B cell (primary cell): ENCODE measurements around the gene GPC5. TPM values are rescaled to one million over a fixed set of nuclear protein-coding genes. Genes with fewer than 3 reads are reported as not detected.

Experiments used
- ATAC-seq: fragments of 200-7000 bp; cut with Tn5 transposase; one replicate; pipeline ENCODE4 v1.10.0; 2021; ENCODE audit warnings: low read depth, mild to moderate bottlenecking, moderate number of reproducible peaks, moderate library complexity
- CTCF ChIA-PET: fragments of 350-600 bp; sonication (Branson Sonifier 250); formaldehyde crosslinking; loops from one replicate; lab custom pipeline; 2021; ENCODE audit warnings: antibody characterized with exemption, inconsistent platforms; lab: Charles Lee
- POLR2A ChIA-PET: fragments of 350-600 bp; sonication (Branson Sonifier 250); formaldehyde crosslinking; loops from one replicate; lab custom pipeline; 2021; ENCODE audit warnings: antibody characterized with exemption; lab: Charles Lee
- DNase-seq: peaks from one replicate; pipeline ENCODE4 v3.0.0; 2013
- H2AFZ ChIP-seq: 2 replicates; pipeline ENCODE4 v1.6.1; 2012; ENCODE audit warnings: mild to moderate bottlenecking, low read depth, low read length; ENCODE audit not compliant: insufficient read depth, poor library complexity, severe bottlenecking
- H3K27ac ChIP-seq, 2 donors: 1 replicate in 1 of 2; 2 replicates in 1 of 2; pipeline ENCODE4 v1.5.1; 2012 to 2013; ENCODE audit warnings: low read length in 2 of 2, mild to moderate bottlenecking in 2 of 2, moderate library complexity in 1 of 2
- H3K27me3 ChIP-seq, 4 experiments: fragments of 200-600 bp in 1 of 4; sonication (generic) in 1 of 4; replicated peaks in 1 of 4; 1 replicate in 2 of 4; 2 replicates in 2 of 4; pipeline versions ENCODE4 v1.6.1 to v1.7.0; 2013 to 2016; ENCODE audit warnings: low read length in 3 of 4, mild to moderate bottlenecking in 2 of 4, mixed read lengths in 1 of 4, moderate library complexity in 1 of 4; ENCODE audit not compliant: insufficient read depth in 4 of 4, control insufficient read depth in 3 of 4; ENCODE audit errors: control extremely low read depth in 1 of 4
- H3K36me3 ChIP-seq, 2 experiments: replicated peaks in 1 of 2; 1 replicate in 1 of 2; 2 replicates in 1 of 2; pipeline versions ENCODE4 v1.6.1 to v1.7.1; 2013; ENCODE audit warnings: low read length in 1 of 2; ENCODE audit not compliant: insufficient read depth in 2 of 2, control insufficient read depth in 1 of 2; ENCODE audit errors: control extremely low read depth in 1 of 2, extremely low read depth in 1 of 2
- H3K4me1 ChIP-seq, 2 donors: fragments of 200-600 bp in 1 of 2; sonication (generic) in 1 of 2; 1 replicate in 1 of 2; 2 replicates in 1 of 2; pipeline versions ENCODE4 v1.5.1 to v1.6.1; 2013 to 2017; ENCODE audit warnings: low read length in 2 of 2; ENCODE audit not compliant: control insufficient read depth in 2 of 2, insufficient read depth in 2 of 2
- H3K4me2 ChIP-seq: replicated peaks from 2 replicates; pipeline ENCODE3; 2012; ENCODE audit warnings: mild to moderate bottlenecking, low read depth, low read length; ENCODE audit not compliant: poor library complexity, severe bottlenecking
- H3K4me3 ChIP-seq, 5 experiments: fragments of 200-600 bp in 1 of 5; sonication (generic) in 1 of 5; 1 replicate in 3 of 5; 2 replicates in 2 of 5; pipeline versions ENCODE4 v1.5.1 to v1.7.0; 2011 to 2016; ENCODE audit warnings: low read length in 4 of 5, mild to moderate bottlenecking in 4 of 5, low read depth in 2 of 5, control low read depth in 1 of 5, moderate library complexity in 1 of 5; ENCODE audit not compliant: insufficient read depth in 1 of 5; ENCODE audit errors: control extremely low read depth in 1 of 5, extremely low read depth in 1 of 5
- H3K79me2 ChIP-seq: fragments of 200-600 bp; sonication (generic); one replicate; pipeline ENCODE4 v1.6.0; 2016; ENCODE audit warnings: low read length; ENCODE audit not compliant: control insufficient read depth, insufficient read depth
- H3K9ac ChIP-seq: fragments of 200-600 bp; sonication (generic); 2 replicates; pipeline ENCODE4 v1.6.1; 2017; ENCODE audit warnings: mild to moderate bottlenecking, low read length, moderate library complexity
- H3K9me3 ChIP-seq, 3 donors: one replicate each; pipeline versions ENCODE4 v1.6.1 to v1.7.1; 2013; ENCODE audit warnings: low read length in 2 of 3; ENCODE audit not compliant: control insufficient read depth in 2 of 3, insufficient read depth in 1 of 3; ENCODE audit errors: control extremely low read depth in 1 of 3
- H4K20me1 ChIP-seq: 2 replicates; pipeline ENCODE4 v1.6.0; 2012; ENCODE audit warnings: mild to moderate bottlenecking, low read length; ENCODE audit not compliant: insufficient read depth, control insufficient read depth, poor library complexity, severe bottlenecking
- H3K27ac Mint-ChIP-seq: one replicate; pipeline ENCODE4 v1.8.0; 2021; ENCODE audit warnings: mixed read lengths
- H3K27me3 Mint-ChIP-seq: one replicate; pipeline ENCODE4 v1.8.0; 2021; ENCODE audit warnings: mixed read lengths
- H3K4me1 Mint-ChIP-seq: one replicate; pipeline ENCODE4 v1.8.0; 2021; ENCODE audit warnings: mixed read lengths
- H3K4me3 Mint-ChIP-seq: one replicate; pipeline ENCODE4 v1.8.0; 2021; ENCODE audit warnings: mixed read lengths
- H3K9me3 Mint-ChIP-seq: one replicate; pipeline ENCODE4 v1.8.0; 2022; ENCODE audit warnings: mixed read lengths; ENCODE audit not compliant: insufficient read depth
- EZH2 ChIP-seq: IDR thresholded peaks from 2 replicates; pipeline ENCODE4 v1.6.1; 2012; ENCODE audit warnings: borderline replicate concordance, low read depth, mild to moderate bottlenecking, moderate library complexity, low read length; ENCODE audit not compliant: insufficient read depth, poor library complexity, severe bottlenecking
- WGBS: methylation state at CpG from one replicate; pipeline ENCODE4 v1.1.5; 2013; ENCODE audit warnings: missing lambda C conversion rate; ENCODE audit not compliant: insufficient coverage; 5-methylcytosine and 5-hydroxymethylcytosine counted together
- intact Hi-C: fragments of 100-400 bp; cut with micrococcal nuclease; formaldehyde crosslinking; loops from one replicate; pipeline ENCODE4 v1.10.0; 2022
- polyA plus RNA-seq: library from polyadenylated mRNA; depleted of rRNA; stranded (reverse); fragments of >200 nt; gene quantifications from 2 replicates; pipeline ENCODE4 v1.2.3, GENCODE V29; 2012
- total RNA-seq, 2 donors: library from RNA; stranded (reverse); fragments of 120-200 nt in 1 of 2; gene quantifications; 1 replicate in 1 of 2; 2 replicates in 1 of 2; pipeline versions ENCODE4 v1.2.3 to v1.2.4, GENCODE V29; 2013 to 2022
- TF ChIP-seq, protein P1 (sequence below): fragments of 200-600 bp; IDR thresholded peaks from one replicate; pipeline ENCODE4 v1.8.0; 2022; ENCODE audit warnings: antibody characterized with exemption, mild to moderate bottlenecking

The GPC5 gene
- total and polyA plus RNA-seq, 2 donors (not counting 1 experiment from before 2014, with no cell fraction given): 0.15 to 0.30 TPM

DNA sequence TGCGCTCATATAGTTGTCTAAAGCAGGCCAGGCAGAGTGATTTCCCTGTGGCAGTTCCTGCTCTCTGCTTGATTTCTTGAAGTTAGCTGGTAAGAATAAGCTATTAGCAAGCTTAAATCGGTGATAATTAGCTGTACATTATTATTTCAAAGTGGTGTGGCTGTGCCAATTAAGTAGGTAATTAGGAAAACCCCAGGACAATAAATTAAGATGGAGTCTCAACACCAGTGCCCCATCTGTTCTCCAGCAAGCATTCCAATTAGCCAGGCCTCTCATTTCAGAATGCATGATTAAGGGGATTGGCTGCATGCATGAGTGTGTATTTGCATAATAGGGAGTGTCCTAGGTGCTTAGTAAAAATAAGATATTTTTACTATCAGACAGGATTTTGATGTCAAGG lies 342.3 kb downstream of the GPC5 start:
- H4K20me1 ChIP-seq: no peaks in the 10 kb centered on the region
- H2AFZ ChIP-seq: no peak overlapping the region
- no peak overlapping the region for H3K9ac ChIP-seq
- no peaks in the 10 kb centered on the region for H3K9me3 ChIP-seq
- no peaks in the 10 kb centered on the region for H3K4me1 ChIP-seq
- TF ChIP-seq, protein P1, sequence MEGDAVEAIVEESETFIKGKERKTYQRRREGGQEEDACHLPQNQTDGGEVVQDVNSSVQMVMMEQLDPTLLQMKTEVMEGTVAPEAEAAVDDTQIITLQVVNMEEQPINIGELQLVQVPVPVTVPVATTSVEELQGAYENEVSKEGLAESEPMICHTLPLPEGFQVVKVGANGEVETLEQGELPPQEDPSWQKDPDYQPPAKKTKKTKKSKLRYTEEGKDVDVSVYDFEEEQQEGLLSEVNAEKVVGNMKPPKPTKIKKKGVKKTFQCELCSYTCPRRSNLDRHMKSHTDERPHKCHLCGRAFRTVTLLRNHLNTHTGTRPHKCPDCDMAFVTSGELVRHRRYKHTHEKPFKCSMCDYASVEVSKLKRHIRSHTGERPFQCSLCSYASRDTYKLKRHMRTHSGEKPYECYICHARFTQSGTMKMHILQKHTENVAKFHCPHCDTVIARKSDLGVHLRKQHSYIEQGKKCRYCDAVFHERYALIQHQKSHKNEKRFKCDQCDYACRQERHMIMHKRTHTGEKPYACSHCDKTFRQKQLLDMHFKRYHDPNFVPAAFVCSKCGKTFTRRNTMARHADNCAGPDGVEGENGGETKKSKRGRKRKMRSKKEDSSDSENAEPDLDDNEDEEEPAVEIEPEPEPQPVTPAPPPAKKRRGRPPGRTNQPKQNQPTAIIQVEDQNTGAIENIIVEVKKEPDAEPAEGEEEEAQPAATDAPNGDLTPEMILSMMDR: no peak
- TF ChIP-seq EZH2: no peak
- POLR2A ChIA-PET: no interaction called here
- H3K4me3 ChIP-seq: no peak overlapping the region
- H3K79me2 ChIP-seq: no peaks in the 10 kb centered on the region
- no peak overlapping the region for H3K27ac Mint-ChIP-seq
- H3K4me3 Mint-ChIP-seq: no peak overlapping the region
- no peaks in the 10 kb centered on the region for H3K27me3 Mint-ChIP-seq
- no peaks in the 10 kb centered on the region for H3K9me3 Mint-ChIP-seq
- DNase-seq (no peak), ATAC-seq (no peak)
- CTCF ChIA-PET: no interaction called here
- H3K36me3 ChIP-seq: no peaks in the 10 kb centered on the region
- H3K4me2 ChIP-seq: no peak overlapping the region
- H3K27ac ChIP-seq: no peak overlapping the region
- no peaks in the 10 kb centered on the region for H3K27me3 ChIP-seq
- WGBS: 40% methylated on average over 1 of the region's 2 CpGs
- intact Hi-C loops: no loop called here
- no peaks in the 10 kb centered on the region for H3K4me1 Mint-ChIP-seq

DNA sequence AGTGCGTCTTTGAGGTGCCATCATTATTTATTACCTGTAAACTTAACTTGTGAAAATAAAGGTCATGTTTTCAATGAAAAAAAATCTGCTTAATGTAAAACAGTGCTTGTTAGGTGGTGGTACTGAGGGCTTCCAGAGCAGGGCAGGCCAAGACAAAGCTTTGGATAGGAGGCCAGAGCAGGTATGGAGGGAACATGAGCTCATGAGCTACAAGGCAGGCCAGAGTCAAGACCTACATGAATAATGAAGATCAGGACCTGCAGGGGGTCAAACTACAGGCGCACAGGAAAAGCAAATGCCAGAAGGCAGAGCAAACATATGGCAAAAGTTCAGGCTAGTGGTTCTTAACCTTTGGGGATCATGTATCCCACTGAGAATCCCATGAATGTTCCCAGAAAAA lies 343.5 kb downstream of the GPC5 start:
- Histone ChIP-seq H3K4me3 (no peak overlapping the region), H3K9me3 (no peaks in the 10 kb centered on the region), H2AFZ (no peak overlapping the region), H4K20me1 (no peaks in the 10 kb centered on the region), H3K4me1 (no peaks in the 10 kb centered on the region), H3K9ac (no peak overlapping the region), H3K4me2 (no peak overlapping the region), H3K27ac (no peak overlapping the region), H3K79me2 (no peaks in the 10 kb centered on the region), H3K36me3 (no peaks in the 10 kb centered on the region), H3K27me3 (no peaks in the 10 kb centered on the region)
- DNase-seq: no peak
- no peak for ATAC-seq
- H3K4me1 Mint-ChIP-seq: no peaks in the 10 kb centered on the region
- H3K27ac Mint-ChIP-seq: no peak overlapping the region
- TF ChIP-seq, protein P1: no peak
- TF ChIP-seq EZH2: no peak
- intact Hi-C loops: no loop called here
- H3K27me3 Mint-ChIP-seq: no peaks in the 10 kb centered on the region
- ChIA-PET CTCF (no interaction called here), POLR2A (no interaction called here)
- no peaks in the 10 kb centered on the region for H3K9me3 Mint-ChIP-seq
- no peak overlapping the region for H3K4me3 Mint-ChIP-seq
- 90% methylated on average over 1 of the region's 2 CpGs for WGBS
